IPS-NIHi7 (cell line): ENCODE results near the gene MPI.
"Not testable (repeated sequence)": the region's sequence is repeated elsewhere in the genome, so short reads cannot be mapped to it uniquely, and the experiment has no call there.

ENCODE experiments used
- DNase-seq: peaks from one replicate; pipeline ENCODE4 v3.0.0; 2012; ENCODE audit warnings: mixed read lengths; ENCODE audit errors: extremely low spot score

MPI gene

DNA sequence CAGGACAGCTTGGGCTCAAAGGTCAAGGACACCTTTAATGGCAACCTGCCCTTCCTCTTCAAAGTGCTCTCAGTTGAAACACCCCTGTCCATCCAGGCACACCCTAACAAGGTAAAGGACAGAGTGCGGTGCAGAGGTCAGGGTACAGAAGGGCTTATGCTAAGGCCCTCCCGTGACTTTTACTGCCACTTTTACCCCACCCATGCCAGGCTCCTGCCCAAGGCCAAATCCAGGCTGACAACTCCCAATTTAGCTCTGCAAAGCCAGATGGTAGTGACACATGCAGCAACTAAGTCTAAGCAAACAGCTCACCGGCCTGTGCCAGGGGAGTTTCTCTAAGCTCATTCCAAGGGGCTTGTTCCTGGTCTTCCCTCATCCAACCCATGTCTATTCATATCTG, 1.6 kb downstream of the MPI start:
- DNase-seq: no peak

GRCh38 chr15:74892313-74892712, 2.5 kb downstream of the MPI start:
- DNase-seq: no peak

DNA sequence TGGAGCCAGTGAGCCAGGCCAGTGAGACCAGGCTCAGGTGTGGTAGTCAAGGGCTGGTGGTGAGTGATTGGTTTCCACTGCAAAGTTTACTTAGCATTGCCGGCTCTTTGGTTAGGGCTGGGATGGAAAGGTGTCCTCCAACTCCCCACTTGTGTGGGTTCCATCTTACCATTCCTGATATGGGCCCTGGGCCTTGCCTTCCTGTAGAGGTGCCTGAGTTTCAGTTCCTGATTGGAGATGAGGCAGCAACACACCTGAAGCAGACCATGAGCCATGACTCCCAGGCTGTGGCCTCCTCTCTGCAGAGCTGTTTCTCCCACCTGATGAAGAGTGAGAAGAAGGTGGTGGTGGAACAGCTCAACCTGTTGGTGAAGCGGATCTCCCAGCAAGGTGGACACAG, 3.1 kb downstream of the MPI start:
- no peak for DNase-seq

- DNase-seq: no peak
Measured at GRCh38 chr15:74893627-74894026, 3.8 kb downstream of the MPI start.

DNA sequence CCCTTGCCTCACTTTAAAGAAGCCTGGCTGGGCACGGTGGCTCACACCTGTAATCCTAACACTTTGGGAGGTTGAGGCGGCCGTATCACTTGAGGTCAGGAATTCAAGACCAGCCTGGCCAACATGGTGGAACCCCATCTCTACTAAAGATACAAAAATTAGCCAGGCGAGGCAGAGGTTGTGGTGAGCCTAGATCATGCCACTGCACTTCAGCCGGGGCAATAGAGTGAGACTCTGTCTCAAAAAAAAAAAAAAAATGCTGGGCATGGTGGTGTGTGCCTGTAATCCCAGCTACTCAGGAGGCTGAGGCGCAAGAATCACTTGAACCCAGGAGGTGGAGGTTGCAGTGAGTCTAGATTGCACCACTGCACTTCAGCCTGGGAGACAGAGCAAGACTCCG, 4.5 kb downstream of the MPI start:
- not testable (repeated sequence) for DNase-seq

- DNase-seq: no peak
Measured at GRCh38 chr15:74895830-74896229, 6.0 kb downstream of the MPI start.

- no peak for DNase-seq
Measured at GRCh38 chr15:74896316-74896715, 6.5 kb downstream of the MPI start.

DNA sequence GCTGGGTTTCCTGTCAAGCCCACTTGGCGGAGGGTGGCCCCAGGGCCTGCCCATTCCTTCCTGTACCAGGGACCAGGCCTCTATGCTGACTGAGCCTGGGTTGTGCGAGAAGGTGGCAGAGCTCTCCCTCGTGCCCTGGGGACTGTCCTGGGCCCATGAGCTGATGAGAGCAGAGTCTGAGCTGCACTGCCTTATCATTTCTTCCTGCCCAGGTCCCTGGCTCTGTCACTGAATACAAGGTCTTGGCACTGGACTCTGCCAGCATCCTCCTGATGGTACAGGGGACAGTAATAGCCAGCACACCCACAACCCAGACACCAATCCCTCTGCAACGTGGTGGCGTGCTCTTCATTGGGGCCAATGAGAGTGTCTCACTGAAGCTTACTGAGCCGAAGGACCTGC, 7.5 kb downstream of the MPI start:
- DNase-seq: no peak

GRCh38 chr15:74901612-74902063, 11.8 kb downstream of the MPI start:
- DNase-seq: peak; percentile 76

- DNase-seq: no peak
Measured at GRCh38 chr15:74902295-74903075, 12.6 kb downstream of the MPI start.

DNA sequence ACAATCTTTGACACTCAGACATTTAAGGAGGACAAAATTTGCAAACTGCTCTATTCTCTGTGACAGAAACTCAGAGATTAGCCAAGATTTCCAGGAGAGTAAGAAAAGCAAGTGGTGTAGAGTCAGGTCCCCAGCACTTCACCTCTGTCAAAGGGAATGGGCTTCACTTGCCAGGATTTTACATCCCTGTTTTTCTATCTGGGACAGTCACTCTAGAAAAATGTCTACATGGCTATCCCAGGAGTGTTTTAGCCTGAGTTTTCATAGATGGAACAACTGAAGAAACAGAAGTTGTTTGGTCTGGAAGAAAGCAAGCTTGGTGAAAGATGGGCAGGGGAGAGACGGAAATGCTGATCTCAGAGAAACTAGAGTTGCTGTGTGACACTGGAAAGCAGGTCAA, 13.8 kb downstream of the MPI start:
- no peak for DNase-seq

- DNase-seq: no peak
Measured at GRCh38 chr15:74904190-74904805, 14.5 kb downstream of the MPI start.

DNA sequence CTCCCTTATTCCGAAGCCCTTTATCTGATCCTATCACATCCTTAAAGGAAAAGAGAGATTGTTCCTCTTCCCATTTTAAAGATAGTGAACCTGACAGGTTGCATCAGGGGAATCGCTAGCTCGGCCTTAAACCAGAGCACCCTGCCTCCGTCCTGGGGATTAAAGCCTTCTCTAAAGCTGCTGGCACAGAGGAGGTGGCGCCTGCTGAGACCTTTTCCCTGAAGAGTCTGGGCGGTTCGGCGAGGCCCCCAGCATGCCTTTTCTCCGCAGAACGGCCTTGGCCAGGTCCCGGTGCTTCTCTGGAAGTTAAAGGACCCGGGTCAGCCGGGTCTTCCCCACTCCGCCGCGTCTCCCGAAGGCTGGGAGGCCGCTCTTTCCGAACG, 16.2 kb downstream of the MPI start:
- peak; percentile 54 for DNase-seq

- DNase-seq: peak; percentile 98
Measured at GRCh38 chr15:74906450-74907162, 16.8 kb downstream of the MPI start, which contains the start of gene FAM219B. Gene FAM219B, minus strand, starts transcription at chr15:74906851. Its CDS starts 51 bp downstream, at chr15:74906800.

GRCh38 chr15:74907163-74907870, 17.5 kb downstream of the MPI start:
- peak; percentile 25 for DNase-seq

- no peak for DNase-seq
Measured at GRCh38 chr15:74908635-74909034, 18.8 kb downstream of the MPI start.

- no peak for DNase-seq
Measured at GRCh38 chr15:74913041-74913440, 23.2 kb downstream of the MPI start.

- DNase-seq: not testable (repeated sequence)
Measured at GRCh38 chr15:74913799-74914198, 24.0 kb downstream of the MPI start.

DNA sequence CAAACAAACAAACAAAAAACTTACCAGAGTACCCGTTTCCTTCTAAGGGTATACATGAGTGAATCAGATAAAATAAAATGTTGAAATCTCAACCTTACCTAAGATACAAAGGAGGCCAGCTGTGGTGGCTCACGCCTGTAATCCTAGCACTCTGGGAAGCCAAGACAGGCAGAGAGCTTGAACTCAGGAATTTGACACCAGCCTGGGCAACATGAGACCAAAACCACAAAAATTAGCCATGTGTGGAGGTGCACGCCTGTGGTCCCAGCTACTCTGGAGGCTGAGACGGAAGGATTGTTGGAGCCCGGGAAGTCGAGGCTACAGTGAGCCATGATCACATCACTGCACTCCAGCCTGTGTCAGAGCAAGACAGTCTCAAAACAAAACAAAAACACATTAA, 27.8 kb downstream of the MPI start:
- DNase-seq: no peak

GRCh38 chr15:74920456-74920855, 30.6 kb downstream of the MPI start:
- no peak for DNase-seq

- DNase-seq: no peak
Measured at GRCh38 chr15:74924525-74924924, 34.7 kb downstream of the MPI start.

- no peak for DNase-seq
Measured at GRCh38 chr15:74928771-74929198, 38.9 kb downstream of the MPI start.
